AG04450 (cell line): Measurements from ENCODE around the gene ROBO4. TPM values are rescaled to one million over a fixed set of nuclear protein-coding genes. Genes with fewer than 3 reads are reported as not detected.

Source experiments
- CTCF ChIA-PET: fragments of 300-600, 350-600 bp; formaldehyde crosslinking; extraction: SDS; loops from one replicate; lab custom pipeline; 2022; ENCODE audit warnings: antibody characterized with exemption, inconsistent platforms; lab: Charles Lee
- POLR2A ChIA-PET: fragments of 350-600 bp; formaldehyde crosslinking; extraction: SDS; loops from one replicate; lab custom pipeline; 2021; ENCODE audit warnings: antibody characterized with exemption, inconsistent platforms; lab: Yijun Ruan, JAX
- DNase-seq: peaks from one replicate; pipeline ENCODE4 v3.0.0-alpha.2; 2011; ENCODE audit warnings: low read depth, low spot score
- H3K27ac ChIP-seq: one replicate; pipeline ENCODE4 v1.5.1; 2012; ENCODE audit warnings: low read depth, low read length, control low read depth
- H3K27me3 ChIP-seq: one replicate; pipeline ENCODE4 v1.6.0; 2012; ENCODE audit warnings: low read length; ENCODE audit not compliant: control insufficient read depth, insufficient read depth
- H3K4me3 ChIP-seq: 2 replicates; pipeline ENCODE4 v1.5.1; 2011; ENCODE audit warnings: mild to moderate bottlenecking, low read depth, low read length, control low read depth
- H3K9me3 ChIP-seq: 2 replicates; pipeline ENCODE4 v1.5.1; 2012; ENCODE audit warnings: low read length; ENCODE audit not compliant: control insufficient read depth, insufficient read depth
- CTCF ChIP-seq: IDR thresholded peaks from 2 replicates; pipeline ENCODE4 v1.5.1; 2011; ENCODE audit warnings: low read depth, low read length, control low read depth, inconsistent platforms
- polyA plus RNA-seq: library from polyadenylated mRNA; depleted of rRNA; stranded (reverse); fragments of >200 nt; gene quantifications from 2 replicates; pipeline ENCODE4 v1.2.3, GENCODE V29; 2011

ROBO4 gene
- polyA plus RNA-seq, 1 experiment = 0.40 TPM

GRCh38 chr11:124882339-124883071 is 15.2 kb downstream of the ROBO4 start:
- H3K27me3 ChIP-seq = no peaks in the 10 kb centered on the region
- ChIA-PET CTCF (interaction anchor here (0.7 to 1.5 kb wide), 4 partner anchors 15 to 17 kb away, joined by 3 to 5 read pairs (median 3); partner anchors contain the start of genes ROBO3 and ROBO4), POLR2A (interaction anchor here (0.9 kb wide), 1 partner anchor 16 kb away, joined by 4 read pairs; the partner anchor contains the start of gene ROBO4)
- no peak overlapping the region for H3K4me3 ChIP-seq
- H3K9me3 ChIP-seq = peaks cover 3% of the 10 kb centered on the region; the same call in 1 of the 2 replicates
- no peak for DNase-seq
- no peak for TF ChIP-seq CTCF
- no peak overlapping the region for H3K27ac ChIP-seq

GRCh38 chr11:124880958-124881357 is 16.7 kb downstream of the ROBO4 start:
- TF ChIP-seq CTCF = no peak
- Histone ChIP-seq H3K27ac (no peak overlapping the region), H3K27me3 (no peaks in the 10 kb centered on the region), H3K4me3 (no peak overlapping the region), H3K9me3 (no peaks in the 10 kb centered on the region; the same call in 1 of the 2 replicates)
- POLR2A ChIA-PET = no interaction called here
- DNase-seq = no peak
- CTCF ChIA-PET = interaction anchor here (1.1 to 2.3 kb wide), 2 partner anchors 14 to 15 kb away, joined by 3 to 8 read pairs; no protein-coding TSS in a partner anchor

- no peak for DNase-seq
- TF ChIP-seq CTCF = no peak
- POLR2A ChIA-PET = interaction anchor here (1.3 kb wide), 1 partner anchor 74 kb away, joined by 4 read pairs; the partner anchor contains the start of gene CCDC15
- no peak overlapping the region for H3K27ac ChIP-seq
- no peaks in the 10 kb centered on the region for H3K27me3 ChIP-seq
- H3K4me3 ChIP-seq = no peak overlapping the region
- H3K9me3 ChIP-seq = no peaks in the 10 kb centered on the region; the same call in 1 of the 2 replicates
- CTCF ChIA-PET = interaction anchor here (1.1 to 2.3 kb wide), 2 partner anchors 14 to 16 kb away, joined by 3 to 8 read pairs; no protein-coding TSS in a partner anchor
Measured at GRCh38 chr11:124880290-124880611, 17.4 kb downstream of the ROBO4 start.

- POLR2A ChIA-PET = interaction anchor here (1.3 kb wide), 1 partner anchor 74 kb away, joined by 4 read pairs; the partner anchor contains the start of gene CCDC15
- CTCF ChIA-PET = interaction anchor here (1.1 to 2.3 kb wide), 2 partner anchors 13 to 17 kb away, joined by 3 to 8 read pairs; no protein-coding TSS in a partner anchor
- no peaks in the 10 kb centered on the region; the same call in 1 of the 2 replicates for H3K9me3 ChIP-seq
- no peak for DNase-seq
- H3K27me3 ChIP-seq = no peaks in the 10 kb centered on the region
- no peak overlapping the region for H3K27ac ChIP-seq
- no peak overlapping the region for H3K4me3 ChIP-seq
- TF ChIP-seq CTCF = no peak
Measured at GRCh38 chr11:124879493-124880289, 18.0 kb downstream of the ROBO4 start.
